RKO (cell line): ENCODE measurements around the gene PLXND1.

Experiments used
- DNase-seq: peaks from one replicate; pipeline ENCODE4 v3.0.0-alpha.2; 2016; ENCODE audit warnings: low spot score

Gene PLXND1

GRCh38 chr3:129563332-129563731 is 43.1 kb downstream of the PLXND1 start:
- no peak for DNase-seq

GRCh38 chr3:129562803-129563202 is 43.7 kb downstream of the PLXND1 start:
- DNase-seq: no peak

DNA sequence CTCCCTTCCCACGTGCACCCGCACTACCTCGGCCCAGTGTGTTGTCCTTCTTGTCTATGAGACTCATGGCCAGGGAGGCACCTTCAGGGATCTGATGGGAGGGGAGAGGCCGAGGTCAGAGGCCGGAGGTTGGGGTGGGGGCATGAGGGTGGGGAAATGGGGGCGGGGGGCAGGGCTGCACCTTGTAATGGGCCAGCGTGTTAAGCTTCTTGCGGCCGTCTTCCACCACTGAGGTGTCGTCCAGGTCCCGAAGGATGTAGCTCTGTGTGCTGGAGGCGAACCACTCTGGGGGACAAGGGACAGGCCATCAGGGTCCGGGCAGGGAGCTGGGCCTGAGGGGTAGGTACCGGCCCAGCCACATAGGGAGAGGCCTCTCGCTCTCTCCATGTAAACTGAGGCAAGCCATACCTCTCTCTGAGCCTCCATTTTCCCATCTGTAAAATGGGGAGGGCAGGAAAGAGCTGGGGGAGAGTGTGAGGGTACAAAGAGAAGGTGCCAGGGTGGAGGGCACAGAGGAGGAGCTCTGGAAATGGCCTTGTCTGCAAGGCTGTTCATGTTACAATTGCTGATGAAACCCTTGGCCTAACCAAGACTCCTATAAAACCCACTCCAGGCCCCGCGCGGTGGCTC is 44.7 kb downstream of the PLXND1 start:
- DNase-seq: no peak

- DNase-seq: no peak
Measured at GRCh38 chr3:129560911-129561594, 45.4 kb downstream of the PLXND1 start.

- DNase-seq: no peak
Measured at GRCh38 chr3:129560269-129560787, 46.1 kb downstream of the PLXND1 start.

DNA sequence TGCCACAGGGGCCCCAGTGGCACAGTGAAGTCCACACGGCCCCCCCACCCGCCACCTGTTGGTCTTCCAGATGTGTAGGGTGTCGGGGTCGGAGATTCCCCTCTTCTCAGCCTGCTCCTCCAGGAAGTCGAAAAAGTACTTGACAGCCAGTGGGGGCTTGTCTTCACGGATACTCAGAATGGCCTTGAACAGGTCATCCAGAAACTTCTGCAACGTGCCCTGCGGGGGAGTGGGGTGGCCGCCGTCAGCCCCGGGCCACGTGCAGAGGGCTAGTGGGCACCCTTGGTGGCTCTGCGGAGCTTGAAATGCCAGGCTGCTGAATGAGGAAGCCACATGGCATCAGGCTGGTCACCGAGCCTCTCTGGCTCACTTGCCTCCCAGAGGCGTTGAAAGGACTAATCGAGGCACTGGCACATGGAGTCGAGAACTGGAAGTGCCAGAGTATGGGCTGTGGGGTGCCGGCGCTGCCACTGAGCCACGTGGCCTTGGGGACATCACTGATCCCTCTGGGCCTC is 46.9 kb downstream of the PLXND1 start:
- DNase-seq: no peak

- DNase-seq: no peak
Measured at GRCh38 chr3:129558772-129559564, 47.5 kb downstream of the PLXND1 start.

DNA sequence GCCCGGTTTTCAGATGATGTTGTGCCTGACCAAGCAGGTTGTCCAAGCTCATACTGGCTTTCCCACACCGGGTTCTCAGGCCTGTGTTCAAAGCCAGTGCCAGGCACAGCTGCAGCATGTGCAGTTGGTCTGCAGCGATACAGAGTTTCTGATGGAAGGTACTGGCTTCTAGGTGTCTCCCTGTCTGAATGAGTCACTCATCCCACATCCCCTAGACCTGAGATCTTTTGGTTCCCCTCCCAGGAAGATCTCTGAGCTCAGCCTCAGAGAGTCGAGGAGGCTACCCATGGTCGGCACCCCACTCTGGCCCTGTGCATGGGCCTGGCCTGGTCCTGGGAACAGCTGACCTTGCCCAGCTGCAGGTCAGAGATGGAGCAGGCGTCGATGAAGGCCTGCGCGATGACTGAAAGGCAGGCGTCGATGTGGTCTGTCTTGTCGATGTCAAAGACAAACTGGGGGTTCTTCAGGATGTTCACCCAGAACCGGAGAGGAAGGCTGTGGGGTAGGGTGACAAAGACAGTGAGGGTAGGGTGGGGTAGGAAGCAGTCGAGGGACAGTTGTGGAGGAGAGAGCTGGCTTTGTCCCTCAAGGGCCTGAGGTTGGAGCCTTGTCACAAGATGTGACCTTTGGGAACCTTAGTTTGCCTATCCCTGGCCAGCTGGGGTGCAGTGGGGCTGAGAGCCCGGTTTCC is 48.2 kb downstream of the PLXND1 start:
- no peak for DNase-seq

DNA sequence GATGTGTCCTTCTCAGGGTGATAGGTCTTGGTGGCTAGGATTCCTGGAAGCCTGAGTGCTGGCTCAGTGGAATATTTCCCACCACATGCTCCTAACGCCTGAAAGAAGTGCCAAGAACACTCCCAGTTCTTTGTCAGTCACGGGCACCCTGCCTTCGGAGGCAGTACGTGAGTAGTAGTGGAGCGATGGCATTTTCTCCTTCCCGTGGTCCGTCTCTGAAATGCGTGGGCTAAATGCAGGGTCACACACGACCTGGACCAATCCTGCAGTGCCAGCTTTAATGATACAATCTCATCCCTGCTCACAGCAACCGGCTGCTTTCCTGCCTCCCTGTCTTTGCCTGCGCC is 49.0 kb downstream of the PLXND1 start:
- no peak for DNase-seq

GRCh38 chr3:129556890-129557547 is 49.5 kb downstream of the PLXND1 start:
- DNase-seq: no peak

GRCh38 chr3:129556358-129556695 is 50.1 kb downstream of the PLXND1 start:
- no peak for DNase-seq

DNA sequence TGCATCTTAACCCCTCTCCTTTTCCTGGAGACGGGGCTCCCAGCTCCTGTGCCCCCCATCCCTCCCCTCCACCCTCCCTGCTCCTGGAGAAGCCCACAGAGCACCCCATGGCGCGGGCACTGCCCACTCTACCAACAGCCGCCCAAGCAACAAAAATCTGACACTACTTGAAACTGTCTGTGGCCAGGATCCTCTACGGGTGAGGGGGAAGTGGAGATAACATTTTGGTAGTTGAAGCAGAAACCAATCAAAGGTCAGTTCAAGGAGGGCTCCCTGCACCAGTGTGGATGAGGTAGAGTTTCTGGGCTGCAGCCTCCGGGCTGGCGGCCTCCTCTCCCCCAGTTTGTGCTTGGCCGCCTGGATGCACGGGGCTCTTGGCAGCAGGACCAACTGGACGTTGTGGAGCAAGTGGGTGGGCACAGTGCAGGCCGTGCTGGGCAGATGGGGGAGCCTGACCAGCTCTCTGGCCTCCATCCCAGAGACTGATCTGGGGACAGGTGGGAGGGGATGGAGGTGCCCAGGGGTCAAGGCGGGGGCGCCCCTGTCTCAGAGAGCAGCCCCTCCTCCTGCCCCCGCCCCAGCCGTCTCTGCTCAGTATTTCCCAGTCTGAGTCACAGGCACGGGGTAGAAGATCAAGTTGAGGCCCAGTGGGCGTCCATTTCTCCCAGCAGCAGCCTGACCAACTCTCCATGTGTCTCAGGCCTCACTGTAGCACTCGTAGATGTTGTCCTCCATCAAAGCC is 50.7 kb downstream of the PLXND1 start:
- DNase-seq: no peak

GRCh38 chr3:129555153-129555550 is 51.3 kb downstream of the PLXND1 start:
- no peak for DNase-seq

DNA sequence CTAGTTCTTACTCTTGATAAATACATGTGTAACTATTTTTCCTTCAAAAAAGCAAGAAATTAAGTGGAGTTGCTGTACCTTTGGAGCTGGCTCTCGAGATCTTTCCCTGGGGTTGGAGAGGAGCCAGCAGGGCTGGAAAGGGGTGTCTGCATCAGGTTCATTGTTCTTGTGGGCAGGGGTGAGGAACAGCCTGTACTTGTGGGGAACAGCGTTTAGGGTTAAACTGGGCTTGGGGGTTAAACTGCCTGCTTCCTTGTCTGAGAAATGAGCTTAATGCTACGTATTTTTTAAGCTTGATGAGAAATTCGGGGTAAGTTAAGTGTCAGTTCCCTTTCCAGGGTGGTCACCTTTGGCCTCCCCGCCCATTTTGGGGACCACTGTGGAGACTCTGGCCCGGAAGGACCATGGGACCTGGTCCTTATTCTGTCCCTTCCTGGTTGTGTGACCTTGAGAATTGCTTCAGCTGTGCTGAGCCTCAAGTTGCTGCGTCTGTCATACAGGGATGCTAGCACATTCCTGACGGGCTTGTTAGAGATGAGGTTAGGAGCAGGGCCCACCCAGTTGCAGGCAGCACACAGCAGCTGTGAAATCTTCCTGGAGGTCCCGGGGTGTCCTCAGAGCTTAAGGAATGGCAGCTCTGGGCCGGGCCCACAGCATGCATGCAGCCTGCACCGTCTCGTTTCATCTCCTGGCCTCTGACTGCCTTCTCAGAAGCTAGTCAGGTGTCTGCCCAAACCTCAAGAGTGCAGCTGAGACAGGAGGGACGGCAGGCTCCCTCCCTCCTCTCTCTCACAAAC is 51.9 kb downstream of the PLXND1 start:
- no peak for DNase-seq

GRCh38 chr3:129553719-129554118 is 52.8 kb downstream of the PLXND1 start:
- no peak for DNase-seq

DNA sequence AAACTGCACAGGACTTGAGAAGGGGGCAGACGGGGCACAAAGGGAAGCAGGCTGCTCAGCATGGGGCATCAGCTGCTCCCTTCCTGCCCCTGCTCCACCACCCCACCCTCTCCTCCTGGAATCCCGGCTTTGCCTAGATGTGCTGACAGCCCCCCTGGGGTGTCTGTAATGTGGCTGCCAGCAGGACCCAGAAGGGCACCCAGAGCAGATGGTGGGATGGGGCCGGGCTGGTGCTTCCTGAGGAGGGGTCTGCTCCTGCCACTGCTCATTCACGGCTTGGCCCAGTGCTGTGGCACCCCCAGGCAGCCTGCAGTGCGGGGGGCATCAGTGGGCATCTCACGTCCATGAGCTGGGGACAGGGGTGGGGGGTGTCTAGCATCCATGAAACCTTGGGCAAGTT is 53.3 kb downstream of the PLXND1 start:
- no peak for DNase-seq

- no peak for DNase-seq
Measured at GRCh38 chr3:129552287-129553050, 54.0 kb downstream of the PLXND1 start.

GRCh38 chr3:129549805-129550204 is 56.7 kb downstream of the PLXND1 start:
- no peak for DNase-seq

- DNase-seq: no peak
Measured at GRCh38 chr3:129549006-129549800, 57.3 kb downstream of the PLXND1 start.
